Ishikawa (cell line): Measurements from ENCODE around the gene PCDHGA6.
"Not testable (repeated sequence)": the region's sequence is repeated elsewhere in the genome, so short reads cannot be mapped to it uniquely, and the experiment has no call there.

Source experiments
- CEBPB ChIP-seq: IDR thresholded peaks from 2 replicates; pipeline ENCODE4 v1.6.1; 2012
- EGR1 ChIP-seq: IDR thresholded peaks from 2 replicates; pipeline ENCODE4 v1.6.1; 2012
- FOXM1 ChIP-seq: IDR thresholded peaks from 2 replicates; pipeline ENCODE4 v1.6.1; 2012; ENCODE audit warnings: low read depth, borderline replicate concordance
- RAD21 ChIP-seq: IDR thresholded peaks from 2 replicates; pipeline ENCODE4 v1.6.1; 2012; ENCODE audit warnings: low read depth
- YY1 ChIP-seq: IDR thresholded peaks from 2 replicates; pipeline ENCODE4 v1.6.1; 2012; ENCODE audit warnings: low read depth

DNA sequence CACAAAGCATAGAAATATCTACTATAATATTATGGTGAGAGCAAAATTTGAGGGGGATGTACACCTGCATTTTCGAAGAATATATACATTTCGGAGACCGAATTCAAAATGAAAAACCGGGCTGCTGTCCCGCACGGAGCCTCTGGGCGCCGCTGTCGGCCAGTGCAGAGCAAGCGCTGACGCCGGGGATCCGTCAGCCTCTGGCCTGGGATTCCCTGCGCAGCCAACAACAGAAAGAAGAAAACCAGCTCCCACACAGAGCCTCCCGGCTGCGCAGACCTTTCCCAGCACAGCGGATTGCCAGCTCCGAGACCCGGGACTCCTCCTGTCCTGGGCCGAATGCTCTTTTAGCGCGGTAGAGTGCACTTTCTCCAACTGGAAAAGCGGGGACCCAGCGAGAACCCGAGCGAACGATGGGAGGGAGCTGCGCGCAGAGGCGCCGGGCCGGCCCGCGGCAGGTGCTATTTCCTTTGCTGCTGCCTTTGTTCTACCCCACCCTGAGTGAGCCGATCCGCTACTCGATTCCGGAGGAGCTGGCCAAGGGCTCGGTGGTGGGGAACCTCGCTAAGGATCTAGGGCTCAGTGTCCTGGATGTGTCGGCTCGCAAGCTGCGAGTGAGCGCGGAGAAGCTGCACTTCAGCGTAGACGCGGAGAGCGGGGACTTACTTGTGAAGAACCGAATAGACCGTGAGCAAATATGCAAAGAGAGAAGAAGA is 34.3 kb downstream of the PCDHGA6 start, which contains the start of gene PCDHGB6:
- not testable (repeated sequence) for TF ChIP-seq FOXM1, CEBPB, YY1, EGR1
- TF ChIP-seq RAD21 = peak; percentile 26; the same call in 1 of the 2 replicates
